ENCODE results near the gene DNASE1L2.

The DNASE1L2 gene

DNA sequence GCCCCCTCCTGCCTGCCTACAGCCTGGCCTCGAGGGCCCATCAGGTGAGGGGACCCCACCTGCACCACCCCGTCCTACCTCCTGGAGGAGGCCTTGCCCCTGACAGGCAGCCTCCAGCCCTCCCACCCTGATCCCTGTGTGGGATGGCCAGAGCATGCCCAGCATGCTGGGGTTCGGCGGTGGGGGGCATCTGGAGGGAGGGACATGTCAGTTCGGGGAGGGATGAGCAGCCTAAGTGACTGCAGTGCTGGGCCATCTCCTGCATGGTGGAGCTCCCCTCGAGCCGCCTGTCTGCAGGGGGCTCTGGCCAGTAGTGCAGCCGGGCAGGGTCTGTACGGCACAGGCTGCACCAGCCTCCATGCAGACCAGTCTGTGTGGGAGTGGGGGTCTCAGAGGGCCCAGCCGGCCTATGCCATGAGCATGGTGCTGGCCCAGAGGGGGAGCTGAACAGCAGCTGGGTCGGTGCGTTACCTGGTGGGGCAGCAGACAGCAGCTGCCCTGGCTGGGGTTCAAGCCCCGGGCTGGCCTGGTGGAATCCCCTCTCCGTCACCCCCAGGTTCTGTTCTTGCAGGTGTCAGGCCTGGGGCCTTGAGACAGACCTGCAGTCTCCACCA, 35.7 kb downstream of the DNASE1L2 start:
- no peak for DNase-seq

DNA sequence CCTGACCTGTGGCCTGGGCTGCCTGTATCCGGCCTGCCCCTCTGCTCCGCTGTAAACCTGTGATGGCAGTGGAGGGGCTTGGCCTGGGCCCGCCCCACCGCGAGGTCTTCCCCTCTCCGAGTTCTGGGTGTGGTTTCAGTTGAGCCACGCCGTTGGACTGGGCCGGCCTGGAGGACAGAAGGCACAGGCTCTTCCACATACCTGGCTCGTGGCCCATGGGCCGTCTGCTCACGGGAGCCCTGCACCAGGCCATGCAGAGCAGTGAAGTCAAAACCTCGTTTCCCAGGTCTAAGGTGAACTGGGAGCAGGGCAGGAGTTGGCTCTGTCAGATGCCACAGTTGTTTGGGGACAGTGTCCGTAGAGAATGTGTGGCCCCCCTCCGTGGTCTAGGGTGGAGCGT, 37.2 kb downstream of the DNASE1L2 start:
- no peak for DNase-seq

DNA sequence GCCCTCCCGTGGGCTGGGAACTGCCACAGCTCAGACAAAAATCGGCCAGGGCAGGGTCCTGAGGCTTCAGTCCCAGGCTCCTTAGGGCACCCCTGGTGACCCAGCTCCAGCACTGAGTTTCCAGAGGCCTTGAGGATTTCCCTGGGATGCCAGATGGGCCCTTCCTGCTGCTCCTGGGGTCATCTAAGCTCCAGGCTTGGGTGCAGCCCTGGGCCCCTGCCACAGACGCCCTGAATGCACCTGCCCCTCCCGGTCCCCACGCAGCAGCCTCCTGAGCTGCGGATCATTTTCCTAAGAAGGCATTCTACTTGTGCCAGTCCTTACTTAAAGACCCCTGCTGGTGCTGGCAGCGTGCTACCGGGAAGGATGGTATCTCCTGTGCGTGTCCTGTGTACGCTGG, 37.7 kb downstream of the DNASE1L2 start:
- no peak for DNase-seq

DNA sequence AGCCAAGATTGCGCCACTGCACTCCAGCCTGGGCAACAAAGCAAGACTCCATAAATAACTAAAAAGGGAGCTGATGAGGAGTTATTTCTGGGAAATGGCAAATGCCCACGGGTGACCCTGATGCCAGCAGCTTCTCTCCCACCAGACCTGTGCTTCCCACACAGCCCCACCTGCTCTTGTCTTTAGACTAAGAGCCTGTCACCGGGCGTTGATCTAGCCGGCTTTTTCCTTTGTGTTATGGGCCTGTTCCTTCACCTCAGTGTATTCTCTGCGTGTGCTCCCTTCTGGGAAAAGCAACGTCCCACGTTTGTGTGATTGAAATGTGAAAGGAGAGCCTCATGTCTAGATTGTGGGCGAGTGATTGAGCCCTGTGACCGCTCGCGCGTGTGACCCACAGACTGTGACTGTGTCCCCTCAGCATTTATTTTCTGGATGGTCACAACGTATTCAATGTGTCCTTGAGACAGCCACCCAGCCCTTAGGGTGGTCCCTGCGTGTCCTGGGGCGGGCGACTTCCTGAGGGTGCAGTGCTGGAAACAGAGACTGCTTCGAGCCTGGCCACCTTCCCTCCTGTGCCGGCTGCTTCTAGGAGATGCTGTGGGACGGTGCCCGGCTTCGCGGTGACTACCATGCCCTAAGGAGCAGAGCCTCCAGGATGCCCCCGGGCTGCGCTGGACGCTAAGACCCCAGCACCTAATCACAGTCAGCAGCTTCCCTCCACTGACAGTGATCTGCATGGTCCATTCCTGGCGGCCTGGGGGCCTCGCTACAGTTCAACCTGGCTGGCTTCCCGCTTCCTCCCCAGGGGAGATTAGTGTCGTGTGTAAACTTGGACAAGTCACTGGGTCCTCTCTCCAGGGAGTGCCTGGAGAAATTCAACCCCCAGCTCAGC, 39.5 kb downstream of the DNASE1L2 start:
- DNase-seq = no peak

DNA sequence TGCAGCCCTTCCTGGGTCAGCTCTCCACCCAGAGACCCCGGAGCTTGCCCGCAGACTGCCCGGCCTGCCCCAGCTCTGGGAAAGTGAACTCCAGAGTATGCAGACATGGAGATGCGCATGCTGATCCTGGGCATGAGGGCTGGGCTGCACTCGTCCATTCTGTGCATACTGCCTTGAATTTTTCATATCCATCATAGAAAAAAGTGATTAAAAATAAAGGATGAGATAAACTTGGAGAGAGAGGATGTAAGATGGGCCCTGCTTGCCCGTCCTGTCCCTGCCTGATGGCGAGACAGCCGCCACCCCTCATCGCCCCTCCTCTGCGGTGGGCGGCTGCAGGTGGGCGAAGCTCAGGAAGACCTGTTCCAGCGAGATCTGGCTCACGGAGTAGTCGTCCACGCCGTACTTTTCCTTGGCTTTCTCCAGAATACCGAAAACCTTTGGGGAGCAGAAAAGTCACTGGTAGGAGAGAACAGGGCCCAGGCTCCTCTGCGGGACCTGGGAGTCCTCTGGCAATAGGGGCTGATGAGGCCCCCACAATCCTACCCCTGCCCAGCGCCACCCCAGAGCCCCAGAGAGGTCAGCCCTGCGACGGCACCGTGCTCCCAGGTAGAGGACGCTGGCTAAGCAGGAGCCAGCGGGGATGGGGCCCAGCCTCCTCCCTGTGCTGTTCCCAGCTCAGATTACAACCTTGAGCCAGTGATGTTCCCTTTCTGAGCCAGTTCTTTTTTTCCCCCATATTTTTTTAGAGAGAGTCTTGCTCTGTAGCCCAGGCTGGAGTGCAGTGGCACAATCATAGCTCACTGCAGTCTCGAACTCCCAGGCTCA, 40.3 kb downstream of the DNASE1L2 start:
- no peak for DNase-seq

DNA sequence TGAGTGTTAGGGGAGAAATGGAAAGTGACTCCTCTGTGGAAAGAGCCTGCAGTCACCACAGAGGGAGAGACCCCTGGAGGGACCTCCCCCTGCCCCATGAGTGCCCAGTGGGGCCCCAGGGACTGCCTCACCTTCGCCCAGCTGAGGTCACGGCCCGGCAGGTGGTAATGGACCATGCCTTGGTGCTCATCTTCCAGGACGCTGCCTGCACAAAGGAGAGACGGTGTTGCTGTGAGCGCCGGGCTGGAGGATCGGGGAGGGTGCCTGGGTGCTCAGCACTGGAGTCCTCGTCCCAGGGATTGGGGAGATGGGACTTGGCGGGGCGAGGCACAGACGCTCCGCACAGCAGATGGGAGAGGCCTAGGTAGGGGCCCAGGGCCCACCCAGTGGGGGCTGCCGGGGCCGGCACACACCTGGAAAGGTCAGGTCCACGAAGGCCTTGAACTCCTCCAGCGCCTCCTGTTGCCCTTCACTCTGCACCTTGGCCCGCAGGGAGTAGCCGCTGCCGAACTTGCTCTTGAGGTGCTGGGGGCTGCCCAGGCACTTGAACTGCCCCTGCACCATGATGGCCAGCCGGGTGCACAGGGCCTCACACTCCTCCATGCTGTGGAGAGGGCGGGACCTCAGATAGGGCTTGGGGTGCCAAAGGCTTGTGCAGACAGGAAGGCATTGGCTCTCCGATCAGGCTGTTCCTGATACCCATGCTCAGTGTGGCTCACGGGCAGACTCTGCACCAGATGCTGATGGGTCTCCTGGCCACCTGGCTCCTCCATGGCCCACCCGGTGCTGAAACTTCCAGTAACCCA, 41.4 kb downstream of the DNASE1L2 start:
- no peak for DNase-seq

DNA sequence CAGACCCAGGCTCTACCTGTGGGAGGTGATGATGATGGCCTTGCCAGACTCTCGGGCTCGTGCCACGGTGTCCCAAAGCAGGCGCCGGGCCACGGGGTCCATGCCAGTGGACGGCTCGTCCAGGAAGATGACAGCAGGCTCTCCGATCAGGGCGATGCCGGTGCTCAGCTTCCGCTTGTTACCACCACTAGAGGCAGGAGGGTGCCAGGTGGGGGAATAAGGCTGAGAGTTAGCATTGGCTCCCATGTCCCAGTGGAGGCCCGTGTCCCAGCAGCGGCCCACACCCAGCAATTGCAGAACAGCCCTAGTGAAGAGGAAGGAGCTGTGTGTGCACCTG, 42.0 kb downstream of the DNASE1L2 start:
- DNase-seq = no peak

DNA sequence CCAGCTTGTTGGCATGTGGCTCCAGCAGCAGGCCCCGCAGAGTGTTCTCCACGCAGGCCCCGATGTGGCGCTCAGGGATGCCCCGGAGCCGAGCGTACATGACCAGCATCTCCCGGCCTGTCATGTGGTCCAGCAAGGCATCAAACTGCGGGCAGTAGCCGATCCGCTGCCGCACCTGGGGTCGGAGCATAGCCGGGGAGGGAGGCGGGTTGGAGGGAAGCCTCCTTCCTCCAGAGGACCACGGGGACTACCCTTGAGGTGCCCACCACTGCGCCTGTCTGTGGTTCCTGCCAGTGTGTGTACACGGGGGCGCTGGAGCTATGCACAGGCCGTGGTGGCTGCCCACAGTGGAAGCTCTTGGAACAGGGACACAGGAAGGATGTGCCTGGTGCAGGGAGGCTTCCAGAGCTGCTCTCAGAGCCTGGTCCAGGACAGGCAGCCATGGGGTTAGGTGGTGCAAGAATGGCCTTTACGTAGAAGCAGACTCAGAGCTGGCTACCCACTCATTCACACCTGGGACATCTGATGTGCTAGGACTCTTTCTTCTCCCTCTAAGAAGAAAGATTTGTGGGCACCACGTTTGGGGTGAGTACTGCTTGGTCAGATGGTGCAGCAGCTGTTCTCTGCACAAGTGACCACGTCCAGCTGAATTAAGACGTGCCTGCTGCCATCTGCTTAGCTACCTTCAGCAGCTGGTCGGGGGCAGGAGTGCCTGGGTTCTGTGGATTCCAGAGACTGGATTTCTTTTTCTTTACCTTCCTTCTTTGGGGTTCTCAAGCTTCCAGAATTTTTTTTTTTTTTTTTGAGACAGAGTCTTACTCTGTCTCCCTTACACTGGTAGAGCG, 42.9 kb downstream of the DNASE1L2 start:
- DNase-seq = no peak

DNA sequence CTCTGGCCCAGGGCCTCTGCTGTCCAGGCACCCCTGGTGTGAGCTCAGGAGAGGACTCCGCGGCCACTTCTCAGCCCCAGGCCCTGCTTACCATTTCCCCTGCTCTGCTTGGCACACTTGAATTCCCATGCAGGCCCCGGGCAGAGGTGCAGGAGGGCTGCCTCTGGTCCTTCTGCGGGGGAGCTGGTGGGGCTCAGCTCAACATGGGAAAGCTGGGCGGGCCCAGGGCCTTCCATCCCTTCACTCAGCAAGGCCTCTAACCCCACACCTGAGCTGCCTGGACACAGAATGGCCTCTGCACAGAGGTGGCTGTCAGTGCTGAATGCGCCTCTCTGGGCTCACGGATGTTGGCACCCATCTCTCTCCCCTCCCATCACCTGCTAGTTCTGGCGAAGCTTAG, 44.2 kb downstream of the DNASE1L2 start:
- no peak for DNase-seq

DNA sequence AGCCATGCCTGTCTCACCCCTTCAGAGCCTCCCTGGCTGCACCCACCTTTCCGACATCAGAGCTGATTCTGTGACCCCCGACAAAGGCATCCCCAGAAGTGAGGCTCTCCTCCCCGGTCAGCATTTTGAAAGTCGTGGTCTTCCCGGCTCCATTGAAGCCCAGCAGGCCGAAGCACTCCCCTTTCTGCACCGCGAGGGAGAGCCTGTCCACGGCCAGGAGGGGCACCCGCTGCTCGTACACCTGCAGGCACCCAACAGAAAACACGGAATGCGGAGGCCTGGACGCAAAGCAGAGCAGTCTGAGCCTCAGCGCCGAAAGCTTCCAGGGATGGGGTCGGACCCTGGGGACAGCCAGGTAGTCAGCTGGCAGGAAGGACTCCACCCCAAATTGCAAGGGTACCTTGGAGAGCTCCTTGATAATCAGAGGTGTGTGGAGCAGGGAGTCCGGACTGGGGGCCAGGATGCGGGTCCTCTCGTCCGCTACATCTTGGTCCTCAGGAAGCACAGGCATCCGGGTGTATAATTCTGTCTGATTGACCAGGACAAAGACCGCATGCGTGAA, 44.8 kb downstream of the DNASE1L2 start:
- no peak for DNase-seq

DNA sequence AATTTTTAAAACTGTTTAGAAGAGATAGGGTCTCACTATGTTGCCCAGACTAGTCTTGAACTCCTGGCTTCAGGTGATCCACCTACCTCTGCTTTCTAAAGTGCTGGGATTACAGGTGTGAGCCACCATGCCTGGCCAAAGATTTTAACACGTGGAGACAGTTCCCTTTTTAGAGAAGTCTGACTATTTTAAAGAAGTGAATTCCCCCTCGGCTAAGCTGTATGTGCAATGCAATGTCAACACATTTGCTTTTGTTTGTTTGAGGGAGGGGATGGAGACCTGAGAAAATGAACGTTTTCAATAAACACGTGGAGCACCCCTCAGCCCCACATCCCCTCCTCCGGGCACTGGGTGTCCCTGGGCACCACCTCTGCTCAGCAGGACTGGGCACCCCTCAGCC, 46.0 kb downstream of the DNASE1L2 start:
- DNase-seq = no peak

DNA sequence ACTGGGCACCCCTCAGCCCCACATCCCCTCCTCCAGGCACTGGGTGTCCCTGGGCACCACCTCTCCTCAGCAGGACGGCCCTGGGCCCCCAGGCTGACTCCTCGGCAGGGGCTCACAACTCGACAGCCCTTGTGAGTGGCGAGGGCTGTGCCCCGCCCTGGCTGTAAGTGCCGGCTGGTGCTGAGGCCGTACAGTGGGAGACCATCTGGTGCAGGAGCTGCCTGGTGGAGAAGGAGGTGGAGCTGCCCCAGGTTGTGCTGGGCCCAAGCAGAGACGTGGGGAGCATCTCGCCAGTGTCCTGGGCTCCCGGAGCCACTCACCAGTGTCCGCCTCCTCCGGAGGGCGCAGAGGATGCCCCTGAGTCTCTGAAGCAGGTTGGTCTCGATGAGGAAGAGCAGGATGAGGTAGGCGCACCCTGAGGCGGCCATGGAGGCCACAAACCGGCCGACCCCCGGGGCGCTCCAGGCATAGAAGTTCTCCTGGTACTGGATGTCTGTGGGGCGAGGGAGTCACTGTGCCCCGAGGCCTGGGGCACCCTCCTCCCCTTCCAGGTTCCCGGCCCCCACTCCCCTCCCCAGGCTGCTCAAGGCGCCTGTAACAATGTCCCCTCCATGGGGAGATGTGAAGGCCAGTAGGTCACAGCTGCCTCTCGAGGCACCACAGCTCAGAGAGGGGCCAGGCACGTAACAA, 46.8 kb downstream of the DNASE1L2 start:
- no peak for DNase-seq

DNA sequence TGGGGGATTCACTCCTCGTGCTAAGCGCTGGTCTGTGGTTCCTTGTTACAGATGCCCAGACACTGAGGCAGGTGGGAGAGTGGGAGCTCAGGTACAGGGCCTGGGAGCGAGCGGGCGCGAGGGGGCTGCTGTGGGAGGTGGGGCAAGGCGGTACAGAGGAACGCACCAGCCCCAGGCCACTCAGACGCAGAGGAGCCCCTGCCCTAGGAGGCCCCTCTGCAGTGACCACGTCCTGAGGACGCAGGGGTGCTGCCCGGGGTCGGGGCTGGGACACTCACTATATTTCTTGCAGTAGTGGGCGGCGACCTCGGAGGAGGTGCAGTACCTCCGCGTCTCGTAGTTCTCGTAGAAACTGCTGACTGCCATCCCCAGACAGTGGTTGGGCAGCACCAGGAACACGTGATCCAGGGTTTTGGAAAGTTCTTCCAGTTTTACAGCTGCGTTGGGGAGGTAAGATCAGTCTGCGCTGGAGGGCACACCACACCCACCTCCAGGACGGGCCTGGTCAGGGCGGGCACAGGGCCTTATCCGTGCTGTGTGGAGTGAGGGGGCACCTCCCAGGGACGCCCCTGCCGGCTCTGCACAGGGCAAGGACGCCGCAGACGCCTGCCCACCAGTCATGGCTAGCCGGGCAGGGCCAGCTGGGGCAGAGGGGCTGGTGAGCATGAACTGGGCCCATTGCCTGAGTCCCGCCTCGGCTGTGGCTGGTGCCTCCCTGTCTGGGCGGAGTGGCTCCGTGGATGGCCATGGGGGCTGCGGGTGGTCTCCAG, 47.9 kb downstream of the DNASE1L2 start:
- no peak for DNase-seq

DNA sequence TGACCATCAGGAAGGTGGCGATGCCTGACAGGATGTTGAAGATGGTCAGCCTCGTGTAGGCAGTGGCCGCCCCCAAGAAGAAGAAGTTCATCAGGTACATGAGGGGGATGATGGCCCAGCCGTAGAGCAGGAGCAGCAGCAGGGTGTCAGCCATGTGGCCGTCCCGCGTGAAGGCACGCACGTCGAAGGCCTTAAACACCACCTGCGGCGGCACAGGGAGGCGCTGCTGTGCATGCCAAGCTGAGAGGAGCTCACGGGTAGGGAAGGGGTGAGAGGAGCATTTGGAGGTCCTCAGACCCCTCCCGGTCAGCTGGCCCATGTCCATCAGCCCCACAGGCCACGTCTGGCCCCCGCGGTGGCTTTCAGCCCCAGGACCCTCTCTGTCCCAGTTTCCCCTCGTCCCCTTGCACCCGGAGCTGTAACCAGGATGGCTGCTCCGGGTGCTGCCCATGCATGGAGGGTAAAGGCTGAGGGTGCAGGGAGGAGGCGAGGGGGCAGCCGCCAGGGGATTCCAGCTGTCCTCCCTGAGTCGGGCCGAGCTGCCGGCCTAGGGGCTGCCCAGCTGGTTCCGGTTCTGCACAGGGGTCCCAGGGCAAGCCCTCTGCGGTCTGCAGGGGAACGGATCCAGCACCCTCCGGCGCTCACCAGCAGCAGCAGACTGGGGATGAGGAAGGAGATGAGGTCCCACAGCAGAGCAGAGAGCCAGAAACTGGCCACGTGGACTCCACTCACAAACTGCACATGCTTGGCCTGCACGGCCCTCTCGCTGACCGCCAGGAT, 48.7 kb downstream of the DNASE1L2 start:
- no peak for DNase-seq

DNA sequence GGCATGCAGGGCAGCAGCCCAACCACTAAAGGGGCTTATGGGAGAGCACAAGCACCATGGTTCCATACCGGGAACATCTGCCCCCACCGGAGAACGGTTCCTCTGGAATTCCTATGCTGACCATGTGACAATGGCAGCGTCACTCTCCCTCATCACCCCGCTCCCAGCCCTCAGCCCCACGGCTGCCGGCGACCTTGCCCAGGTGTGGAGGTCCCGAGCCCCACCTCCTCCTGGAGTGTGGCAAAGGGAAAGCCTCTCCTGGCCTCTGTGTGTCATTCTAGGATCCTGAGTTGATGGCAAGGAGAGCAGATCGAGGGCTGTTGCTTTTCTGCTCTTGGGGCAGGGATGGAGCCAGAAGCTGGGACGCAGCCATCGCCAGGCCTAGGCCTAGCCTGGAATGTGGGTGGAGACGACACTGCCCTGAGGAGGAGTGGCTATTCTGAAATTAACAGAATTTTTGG, 49.5 kb downstream of the DNASE1L2 start:
- no peak for DNase-seq

DNA sequence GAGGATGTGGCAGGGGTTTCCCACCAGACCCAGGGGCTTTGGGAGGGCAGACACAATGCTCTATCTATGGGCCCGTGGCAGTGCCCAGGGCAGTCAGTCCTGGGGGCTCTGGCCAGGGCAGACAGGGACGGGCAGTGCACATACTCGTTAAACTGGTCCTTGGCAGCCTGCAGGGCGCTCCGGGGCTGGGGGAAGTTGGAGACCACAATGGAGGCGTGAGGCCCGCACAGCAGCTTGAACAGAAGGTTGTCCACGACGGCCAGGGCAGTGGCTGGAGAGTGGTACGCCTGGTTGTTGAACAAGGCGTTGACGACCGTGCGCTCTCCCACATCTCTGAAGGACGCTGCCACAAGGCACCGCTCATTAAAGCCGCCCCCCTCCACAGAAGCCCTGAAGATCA, 50.3 kb downstream of the DNASE1L2 start:
- no peak for DNase-seq

DNA sequence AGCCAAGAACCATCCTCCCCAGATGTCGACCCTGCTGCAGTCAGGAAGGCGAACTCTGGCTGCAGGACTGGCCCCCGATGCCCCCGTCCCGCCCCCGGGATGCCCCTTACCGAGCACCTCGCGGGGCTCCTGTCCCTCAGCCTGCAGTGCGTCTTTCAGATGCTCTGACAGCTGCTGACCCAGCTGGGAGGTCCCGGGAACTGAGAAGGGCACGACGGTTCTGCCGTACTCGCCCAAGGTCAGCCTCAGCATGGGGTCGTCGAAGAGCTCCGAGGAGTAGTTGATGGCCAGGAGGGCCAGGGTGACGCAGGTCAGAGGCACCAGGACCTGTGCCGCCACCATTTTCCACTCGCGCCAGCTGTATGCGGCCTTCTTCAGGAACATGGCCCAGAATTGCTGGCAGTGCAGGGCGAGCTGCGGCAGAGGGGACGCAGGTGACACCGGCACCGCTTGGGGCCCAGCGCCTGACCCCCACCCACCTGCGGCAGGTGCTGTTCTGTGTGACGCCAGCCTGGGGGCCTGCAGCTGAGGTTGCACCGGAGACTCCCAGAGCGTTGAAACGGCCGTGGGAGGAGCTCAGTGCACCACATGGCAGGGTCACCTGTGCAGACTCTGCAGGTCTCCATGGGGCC, 51.8 kb downstream of the DNASE1L2 start:
- no peak for DNase-seq
